GM12878 (cell line): ENCODE data around the gene CCDC136. TPM values are rescaled to one million over a fixed set of nuclear protein-coding genes. Genes with fewer than 3 reads are reported as not detected.

Experiments
- ATAC-seq: fragments of 200-7000 bp; cut with Tn5 transposase; 3 replicates; pipeline ENCODE4 v1.9.1; 2020; ENCODE audit warnings: mild to moderate bottlenecking, moderate library complexity
- BruUV-seq: library from RNA; stranded (reverse); fragments of 400-500 nt; replicated peaks from 2 replicates; lab custom pipeline; 2021; lab: Mats Ljungman, UMichigan
- CTCF ChIA-PET: fragments of 300-600 bp; sonication (Branson Sonifier 250); formaldehyde crosslinking; extraction: SDS; loops from one replicate; lab custom pipeline; 2021; ENCODE audit warnings: inconsistent platforms; lab: Yijun Ruan, JAX
- POLR2A ChIA-PET: fragments of 350-600 bp; formaldehyde crosslinking; extraction: SDS; loops from one replicate; lab custom pipeline; 2021; ENCODE audit warnings: inconsistent platforms; lab: Charles Lee
- RAD21 ChIA-PET: fragments of 300-600 bp; sonication (Branson Sonifier 250); formaldehyde crosslinking; loops from one replicate; lab custom pipeline; 2023; ENCODE audit warnings: antibody characterized with exemption; ENCODE audit not compliant: unreplicated experiment; lab: Charles Lee
- SMC1A ChIA-PET: fragments of 300-600 bp; sonication (Branson Sonifier 250); formaldehyde crosslinking; loops from one replicate; lab custom pipeline; 2023; ENCODE audit not compliant: unreplicated experiment, uncharacterized antibody; lab: Charles Lee
- DNase-seq: peaks from one replicate; pipeline ENCODE4 v3.0.0-alpha.2; 2011; ENCODE audit warnings: low read depth, low spot score
- FAIRE-seq: peaks from 3 replicates; lab custom pipeline; 2011; peaks lifted over from hg19 to GRCh38; lab: Jason Lieb, UNC
- H2AFZ ChIP-seq: 2 replicates; pipeline ENCODE4 v1.6.0; 2011; ENCODE audit warnings: low read depth, low read length, control low read depth; ENCODE audit not compliant: control insufficient read depth
- H3K27ac ChIP-seq: 2 replicates; pipeline ENCODE4 v1.5.1; 2011; ENCODE audit warnings: control low read depth; ENCODE audit not compliant: control insufficient read depth, insufficient read depth
- H3K27me3 ChIP-seq, 2 experiments: replicated peaks in 1 of 2; 2 replicates each; pipeline versions ENCODE4 v1.6.0 to v1.6.1; 2011; ENCODE audit warnings: low read length in 1 of 2; ENCODE audit not compliant: control insufficient read depth in 2 of 2, insufficient read depth in 2 of 2
- H3K36me3 ChIP-seq, 2 experiments: 2 replicates each; pipeline ENCODE4 v1.5.1; 2011; ENCODE audit warnings: low read length in 1 of 2; ENCODE audit not compliant: control insufficient read depth in 2 of 2, insufficient read depth in 2 of 2
- H3K4me1 ChIP-seq: 2 replicates; pipeline ENCODE4 v1.6.1; 2011; ENCODE audit warnings: mild to moderate bottlenecking, low read length, moderate library complexity, mixed read lengths; ENCODE audit not compliant: control insufficient read depth, insufficient read depth
- H3K4me2 ChIP-seq: 2 replicates; pipeline ENCODE4 v1.6.0; 2011; ENCODE audit warnings: control low read depth; ENCODE audit not compliant: control insufficient read depth, insufficient read depth
- H3K4me3 ChIP-seq: fragments of 200-600 bp; sonication (generic); 2 replicates; pipeline ENCODE4 v1.5.1; 2016
- H3K79me2 ChIP-seq: 2 replicates; pipeline ENCODE4 v1.6.0; 2011; ENCODE audit warnings: low read length; ENCODE audit not compliant: control insufficient read depth, insufficient read depth
- H3K9ac ChIP-seq: 2 replicates; pipeline ENCODE4 v1.8.0; 2011; ENCODE audit warnings: low read length, control low read depth, mixed read lengths; ENCODE audit not compliant: control insufficient read depth, insufficient read depth
- H3K9me3 ChIP-seq: replicated peaks from 3 replicates; pipeline ENCODE4 v1.5.1; 2011; ENCODE audit warnings: mild to moderate bottlenecking, low read length; ENCODE audit not compliant: control insufficient read depth, insufficient read depth
- H4K20me1 ChIP-seq: 2 replicates; pipeline ENCODE4 v1.6.0; 2011; ENCODE audit not compliant: control insufficient read depth, insufficient read depth
- BHLHE40 ChIP-seq, 2 experiments: fragments of 450-650 bp in 1 of 2; IDR thresholded peaks; 2 replicates each; pipeline ENCODE4 v1.6.1; 2011 to 2017; ENCODE audit warnings: low read depth in 2 of 2, borderline replicate concordance in 1 of 2, improper control_type of control experiment in 1 of 2, low read length in 1 of 2, mild to moderate bottlenecking in 1 of 2
- CREM ChIP-seq: IDR thresholded peaks from 2 replicates; pipeline ENCODE4 v1.6.1; 2014; ENCODE audit warnings: antibody characterized with exemption, low read depth
- HDAC2 ChIP-seq: fragments of 200-600 bp; sonication (generic); IDR thresholded peaks from 2 replicates; pipeline ENCODE4 v1.6.1; 2017
- HDAC6 ChIP-seq: fragments of 200-600 bp; sonication (generic); IDR thresholded peaks from one replicate; pipeline ENCODE4 v1.8.0; 2017; ENCODE audit warnings: antibody characterized with exemption; ENCODE audit not compliant: unreplicated experiment
- IKZF2 ChIP-seq, 2 experiments: fragments of 450-650 bp; IDR thresholded peaks; 2 replicates each; pipeline ENCODE4 v1.6.1; 2017; ENCODE audit warnings: mild to moderate bottlenecking in 2 of 2, moderate library complexity in 2 of 2
- NFIC ChIP-seq: IDR thresholded peaks from 2 replicates; pipeline ENCODE4 v1.6.1; 2012; ENCODE audit warnings: low read depth, mild to moderate bottlenecking, inconsistent platforms, low read length, moderate library complexity
- RB1 ChIP-seq: fragments of 450-650 bp; formaldehyde crosslinking; IDR thresholded peaks from 2 replicates; pipeline ENCODE4 v1.6.1; 2017; ENCODE audit warnings: mild to moderate bottlenecking, borderline replicate concordance
- SKIL ChIP-seq: fragments of 450-650 bp; IDR thresholded peaks from 2 replicates; pipeline ENCODE4 v1.6.1; 2017; ENCODE audit warnings: mild to moderate bottlenecking, low read depth, inconsistent platforms; ENCODE audit not compliant: poor library complexity, severe bottlenecking
- SMARCA5 ChIP-seq: fragments of 450-650 bp; IDR thresholded peaks from 2 replicates; pipeline ENCODE4 v1.6.1; 2017; ENCODE audit warnings: mild to moderate bottlenecking
- USF1 ChIP-seq: IDR thresholded peaks from 2 replicates; pipeline ENCODE4 v1.6.1; 2011; ENCODE audit warnings: borderline replicate concordance, low read depth, mild to moderate bottlenecking, moderate library complexity, mixed read lengths, low read length; ENCODE audit not compliant: insufficient read depth; ENCODE audit errors: extremely low read length
- ZBTB33 ChIP-seq: fragments of 450-650 bp; IDR thresholded peaks from 2 replicates; pipeline ENCODE4 v1.6.1; 2017; ENCODE audit warnings: mild to moderate bottlenecking
- WGBS: methylation state at CpG from one replicate; pipeline ENCODE4 v1.1.6; 2016; ENCODE audit warnings: low lambda C conversion rate; ENCODE audit not compliant: insufficient replicate concordance, insufficient coverage; ENCODE audit errors: missing lambda C conversion rate; 5-methylcytosine and 5-hydroxymethylcytosine counted together
- in situ Hi-C: fragments of 300-500 bp; cut with MboI; formaldehyde crosslinking; loops from 9 replicates; pipeline ENCODE4 v1.14.3; 2018; ENCODE audit warnings: mixed read lengths
- intact Hi-C: fragments of 100-400 bp; cut with micrococcal nuclease; formaldehyde crosslinking; loops from one replicate; pipeline ENCODE4 v1.14.2; 2022; ENCODE audit not compliant: unreplicated experiment
- polyA plus RNA-seq, 11 experiments: library from polyadenylated mRNA; depleted of rRNA in 4 of 11; unstranded in 6 of 11; stranded (reverse) in 5 of 11; fragments of >200 nt; fragmentation: Nextera tagmentation in 4 of 11; fragmentation: Illumina TruSeq in 1 of 11; extraction: Ambion mirVana in 4 of 11; extraction: Trizol in 1 of 11; gene quantifications; 1 replicate in 1 of 11; 2 replicates in 10 of 11; pipeline versions ENCODE4 v1.2.1 to v1.2.3, GENCODE V29; 2011 to 2016; ENCODE audit warnings: inconsistent platforms in 2 of 11, missing spikeins in 2 of 11, low read depth in 1 of 11
- total RNA-seq, 4 experiments: library from RNA; depleted of rRNA in 3 of 4; stranded (reverse); fragments of >200 nt in 3 of 4; fragmentation: Illumina TruSeq in 1 of 4; extraction: Trizol in 1 of 4; gene quantifications; 2 replicates each; pipeline versions ENCODE4 v1.2.1 to v1.2.3, GENCODE V29; 2013 to 2021
- TF ChIP-seq, protein P1 (sequence below): fragments of 150-350 bp; IDR thresholded peaks from 2 replicates; pipeline ENCODE4 v1.6.1; 2016; ENCODE audit warnings: low read depth, low read length
- TF ChIP-seq, protein P2 (sequence below): IDR thresholded peaks from 2 replicates; pipeline ENCODE4 v1.6.1; 2011; ENCODE audit warnings: low read depth, mild to moderate bottlenecking, low read length, moderate library complexity, borderline replicate concordance; ENCODE audit errors: extremely low read depth

CCDC136 gene
- total and polyA plus RNA-seq, 10 of the 15 experiments (the other 5 are each of a cell fraction or from before 2014, with no cell fraction given) = 0.32 to 4.8 (median 1.5) TPM

DNA sequence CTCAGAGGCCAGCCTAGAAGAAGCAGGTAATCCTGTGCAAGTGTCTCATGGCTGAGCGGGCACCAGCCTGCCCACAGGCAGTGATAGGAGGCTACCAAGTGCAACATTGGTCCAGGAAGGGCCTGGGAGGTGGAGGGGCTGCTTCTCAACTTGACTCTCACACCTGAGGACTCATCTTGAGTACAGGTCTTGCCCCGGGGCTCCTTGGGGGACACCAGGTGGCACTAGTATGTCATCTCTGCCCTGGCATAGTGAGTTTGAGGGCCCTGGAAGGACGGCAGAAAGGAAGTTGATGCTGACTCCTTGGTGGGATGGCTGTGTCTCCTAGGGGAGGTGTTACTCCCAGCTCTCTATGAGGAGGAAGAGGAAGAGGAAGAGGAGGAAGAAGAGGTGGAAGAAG is 2.3 kb downstream of the CCDC136 start (continued):
- TF ChIP-seq, protein P1, sequence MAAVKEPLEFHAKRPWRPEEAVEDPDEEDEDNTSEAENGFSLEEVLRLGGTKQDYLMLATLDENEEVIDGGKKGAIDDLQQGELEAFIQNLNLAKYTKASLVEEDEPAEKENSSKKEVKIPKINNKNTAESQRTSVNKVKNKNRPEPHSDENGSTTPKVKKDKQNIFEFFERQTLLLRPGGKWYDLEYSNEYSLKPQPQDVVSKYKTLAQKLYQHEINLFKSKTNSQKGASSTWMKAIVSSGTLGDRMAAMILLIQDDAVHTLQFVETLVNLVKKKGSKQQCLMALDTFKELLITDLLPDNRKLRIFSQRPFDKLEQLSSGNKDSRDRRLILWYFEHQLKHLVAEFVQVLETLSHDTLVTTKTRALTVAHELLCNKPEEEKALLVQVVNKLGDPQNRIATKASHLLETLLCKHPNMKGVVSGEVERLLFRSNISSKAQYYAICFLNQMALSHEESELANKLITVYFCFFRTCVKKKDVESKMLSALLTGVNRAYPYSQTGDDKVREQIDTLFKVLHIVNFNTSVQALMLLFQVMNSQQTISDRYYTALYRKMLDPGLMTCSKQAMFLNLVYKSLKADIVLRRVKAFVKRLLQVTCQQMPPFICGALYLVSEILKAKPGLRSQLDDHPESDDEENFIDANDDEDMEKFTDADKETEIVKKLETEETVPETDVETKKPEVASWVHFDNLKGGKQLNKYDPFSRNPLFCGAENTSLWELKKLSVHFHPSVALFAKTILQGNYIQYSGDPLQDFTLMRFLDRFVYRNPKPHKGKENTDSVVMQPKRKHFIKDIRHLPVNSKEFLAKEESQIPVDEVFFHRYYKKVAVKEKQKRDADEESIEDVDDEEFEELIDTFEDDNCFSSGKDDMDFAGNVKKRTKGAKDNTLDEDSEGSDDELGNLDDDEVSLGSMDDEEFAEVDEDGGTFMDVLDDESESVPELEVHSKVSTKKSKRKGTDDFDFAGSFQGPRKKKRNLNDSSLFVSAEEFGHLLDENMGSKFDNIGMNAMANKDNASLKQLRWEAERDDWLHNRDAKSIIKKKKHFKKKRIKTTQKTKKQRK = no peak
- no peak for TF ChIP-seq BHLHE40 (IDR thresholded peaks at IDR 0.05; ENCODE audit: borderline replicate concordance in 1 of 2, low read depth in 2 of 2, low read length in 1 of 2)
- no peak for TF ChIP-seq HDAC2

DNA sequence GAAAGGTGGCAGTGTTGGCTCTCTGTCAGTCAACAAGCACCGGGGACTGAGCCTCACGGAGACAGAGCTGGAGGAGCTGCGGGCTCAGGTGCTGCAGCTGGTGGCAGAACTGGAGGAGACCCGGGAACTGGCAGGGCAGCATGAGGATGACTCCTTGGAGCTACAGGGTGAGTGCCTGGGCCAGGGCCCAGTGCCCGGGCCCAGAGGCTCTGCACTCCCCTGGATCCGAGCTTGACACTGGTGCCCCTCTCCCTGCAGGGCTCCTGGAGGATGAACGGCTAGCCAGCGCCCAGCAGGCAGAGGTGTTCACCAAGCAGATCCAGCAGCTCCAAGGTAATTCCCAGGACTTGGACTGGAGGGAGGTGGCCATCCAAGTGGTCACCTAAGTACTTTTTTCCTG is 2.7 kb downstream of the CCDC136 start:
- FAIRE-seq (no peak), DNase-seq (no peak), ATAC-seq (no peak)
- no peaks in the 10 kb centered on the region for H3K79me2 ChIP-seq
- ChIA-PET POLR2A (no interaction called here), CTCF (interaction anchor here (0.8 to 2.1 kb wide), 3 partner anchors 25 to 89 kb away, joined by 3 to 13 read pairs (median 3); no protein-coding TSS in a partner anchor), RAD21 (no interaction called here), SMC1A (interaction anchor here (1.2 kb wide), 1 partner anchor 334 kb away, joined by 4 read pairs; no protein-coding TSS in a partner anchor)
- peaks cover 3% of the 10 kb centered on the region; the same call in 1 of the 2 replicates for H3K4me1 ChIP-seq
- no peak overlapping the region for H3K4me2 ChIP-seq
- intact Hi-C loops = loop anchor here (5.0 kb wide), 2 partner anchors 88 to 298 kb away; no protein-coding TSS in a partner anchor
- H3K4me3 ChIP-seq = no peak overlapping the region
- H3K9me3 ChIP-seq = no peaks in the 10 kb centered on the region
- in situ Hi-C loops = no loop called here
- no peaks in the 10 kb centered on the region for H4K20me1 ChIP-seq
- BruUV-seq = no TSS peak
- H3K27ac ChIP-seq = no peak overlapping the region
- no peak overlapping the region for H2AFZ ChIP-seq
- H3K9ac ChIP-seq = no peak overlapping the region
- no peaks in the 10 kb centered on the region for H3K36me3 ChIP-seq
- 60% methylated on average over 8 of the region's 8 CpGs for WGBS
- H3K27me3 ChIP-seq = peaks cover 0 to 2% of the 10 kb centered on the region in 2 experiments; a peak in 2 of 4 replicates
- TF ChIP-seq IKZF2 (IDR thresholded peaks at IDR 0.05) = no peak
- TF ChIP-seq, protein P2, sequence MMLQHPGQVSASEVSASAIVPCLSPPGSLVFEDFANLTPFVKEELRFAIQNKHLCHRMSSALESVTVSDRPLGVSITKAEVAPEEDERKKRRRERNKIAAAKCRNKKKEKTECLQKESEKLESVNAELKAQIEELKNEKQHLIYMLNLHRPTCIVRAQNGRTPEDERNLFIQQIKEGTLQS = no peak
- TF ChIP-seq SKIL = no peak
- no peak for TF ChIP-seq SMARCA5
- TF ChIP-seq USF1 = no peak
- no peak for TF ChIP-seq RB1
- no peak for TF ChIP-seq NFIC
- TF ChIP-seq HDAC6 = no peak
- no peak for TF ChIP-seq CREM
- no peak for TF ChIP-seq ZBTB33
